Caco-2 (cell line): ENCODE results near the gene AATK. TPM values are rescaled to one million over a fixed set of nuclear protein-coding genes. Genes with fewer than 3 reads are reported as not detected.
"Not testable (repeated sequence)": the region's sequence is repeated elsewhere in the genome, so short reads cannot be mapped to it uniquely, and the experiment has no call there.

Experiments
- BruUV-seq: library from RNA; stranded (reverse); fragments of 400-500 nt; replicated peaks from 2 replicates; lab custom pipeline; 2021; lab: Mats Ljungman, UMichigan
- CTCF ChIA-PET: fragments of 300-600 bp; sonication (Branson Sonifier 250); formaldehyde crosslinking; loops from one replicate; lab custom pipeline; 2022; ENCODE audit warnings: antibody characterized with exemption; lab: Charles Lee
- POLR2A ChIA-PET: fragments of 300-600 bp; sonication (Branson Sonifier 250); formaldehyde crosslinking; loops from one replicate; lab custom pipeline; 2022; ENCODE audit warnings: antibody characterized with exemption; lab: Charles Lee
- DNase-seq, 2 experiments: peaks; one replicate each; pipeline versions ENCODE4 v3.0.0 to v3.0.0-alpha.2; 2020 to 2022
- H3K27me3 ChIP-seq: replicated peaks from 2 replicates; pipeline ENCODE4 v1.6.0; 2011; ENCODE audit warnings: low read length; ENCODE audit not compliant: control insufficient read depth, insufficient read depth
- H3K36me3 ChIP-seq: 2 replicates; pipeline ENCODE4 v1.5.1; 2011; ENCODE audit warnings: low read length; ENCODE audit not compliant: control insufficient read depth, insufficient read depth
- H3K4me1 ChIP-seq: fragments of 250-450 bp; sonication (Bioruptor Pico); 2 replicates; pipeline ENCODE4 v1.5.1; 2020; ENCODE audit warnings: mild to moderate bottlenecking
- H3K4me3 ChIP-seq: 2 replicates; pipeline ENCODE4 v1.5.1; 2011; ENCODE audit warnings: low read depth, mild to moderate bottlenecking, control low read depth, low read length
- H3K9me3 ChIP-seq: fragments of 250-450 bp; sonication (Bioruptor Pico); 2 replicates; pipeline ENCODE4 v1.5.1; 2020; ENCODE audit warnings: mild to moderate bottlenecking, moderate library complexity
- H3K27ac Mint-ChIP-seq: one replicate; pipeline ENCODE4 v1.8.0; 2022; ENCODE audit warnings: mixed read lengths; ENCODE audit not compliant: unreplicated experiment
- H3K27me3 Mint-ChIP-seq: one replicate; pipeline ENCODE4 v1.8.0; 2022; ENCODE audit warnings: mixed read lengths; ENCODE audit not compliant: insufficient read depth, unreplicated experiment
- H3K36me3 Mint-ChIP-seq: one replicate; pipeline ENCODE4 v1.8.0; 2022; ENCODE audit warnings: mild to moderate bottlenecking, mixed read lengths; ENCODE audit not compliant: insufficient read depth, unreplicated experiment
- H3K4me1 Mint-ChIP-seq: one replicate; pipeline ENCODE4 v1.8.0; 2022; ENCODE audit warnings: low read depth, mixed read lengths; ENCODE audit not compliant: unreplicated experiment
- H3K4me3 Mint-ChIP-seq: one replicate; pipeline ENCODE4 v1.8.0; 2022; ENCODE audit warnings: mild to moderate bottlenecking, moderate library complexity, mixed read lengths; ENCODE audit not compliant: unreplicated experiment
- H3K9me3 Mint-ChIP-seq: one replicate; pipeline ENCODE4 v1.8.0; 2022; ENCODE audit warnings: mixed read lengths; ENCODE audit not compliant: unreplicated experiment
- intact Hi-C: fragments of 100-400 bp; cut with micrococcal nuclease; formaldehyde crosslinking; loops from one replicate; pipeline ENCODE4 v1.10.0; 2022; ENCODE audit not compliant: unreplicated experiment
- total RNA-seq: library from RNA; stranded (reverse); gene quantifications from 2 replicates; pipeline ENCODE4 v1.2.3, GENCODE V29; 2022
- TF ChIP-seq, protein P1 (sequence below), 2 experiments: fragments of 200-600 bp in 1 of 2; IDR thresholded peaks; 1 replicate in 1 of 2; 2 replicates in 1 of 2; pipeline versions ENCODE4 v1.5.1 to v1.8.0; 2011 to 2022; ENCODE audit warnings: antibody characterized with exemption in 1 of 2, control low read depth in 1 of 2, inconsistent platforms in 1 of 2, low read depth in 1 of 2, low read length in 1 of 2, mild to moderate bottlenecking in 1 of 2, moderate library complexity in 1 of 2; ENCODE audit not compliant: insufficient read depth in 1 of 2, severe bottlenecking in 1 of 2, unreplicated experiment in 1 of 2

AATK gene
- total RNA-seq, 1 experiment from 2014 or later = 26.6 TPM

DNA sequence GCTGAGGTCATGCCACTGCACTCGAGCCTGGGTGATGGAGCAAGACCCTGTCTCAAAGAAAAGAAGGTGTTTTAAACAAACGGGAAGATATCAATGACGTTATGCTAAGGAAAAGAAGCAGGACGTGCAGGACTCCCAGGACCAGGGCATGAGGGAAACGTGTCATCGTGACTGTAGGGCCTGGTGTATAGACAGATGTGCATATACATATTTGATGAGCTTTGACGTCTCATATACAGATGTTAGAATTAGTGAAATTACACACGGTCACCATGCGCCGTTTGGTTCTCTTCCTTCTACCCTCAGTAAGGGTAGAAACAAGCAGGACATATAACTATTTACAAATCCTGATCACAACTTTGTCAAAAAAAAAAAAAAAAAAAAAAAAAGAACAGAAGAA lies 18.3 kb downstream of the AATK start:
- TF ChIP-seq, protein P1, sequence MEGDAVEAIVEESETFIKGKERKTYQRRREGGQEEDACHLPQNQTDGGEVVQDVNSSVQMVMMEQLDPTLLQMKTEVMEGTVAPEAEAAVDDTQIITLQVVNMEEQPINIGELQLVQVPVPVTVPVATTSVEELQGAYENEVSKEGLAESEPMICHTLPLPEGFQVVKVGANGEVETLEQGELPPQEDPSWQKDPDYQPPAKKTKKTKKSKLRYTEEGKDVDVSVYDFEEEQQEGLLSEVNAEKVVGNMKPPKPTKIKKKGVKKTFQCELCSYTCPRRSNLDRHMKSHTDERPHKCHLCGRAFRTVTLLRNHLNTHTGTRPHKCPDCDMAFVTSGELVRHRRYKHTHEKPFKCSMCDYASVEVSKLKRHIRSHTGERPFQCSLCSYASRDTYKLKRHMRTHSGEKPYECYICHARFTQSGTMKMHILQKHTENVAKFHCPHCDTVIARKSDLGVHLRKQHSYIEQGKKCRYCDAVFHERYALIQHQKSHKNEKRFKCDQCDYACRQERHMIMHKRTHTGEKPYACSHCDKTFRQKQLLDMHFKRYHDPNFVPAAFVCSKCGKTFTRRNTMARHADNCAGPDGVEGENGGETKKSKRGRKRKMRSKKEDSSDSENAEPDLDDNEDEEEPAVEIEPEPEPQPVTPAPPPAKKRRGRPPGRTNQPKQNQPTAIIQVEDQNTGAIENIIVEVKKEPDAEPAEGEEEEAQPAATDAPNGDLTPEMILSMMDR (IDR thresholded peaks at IDR 0.05; ENCODE audit: insufficient read depth in 1 of 2, low read depth in 1 of 2, low read length in 1 of 2, severe bottlenecking in 1 of 2, unreplicated experiment in 1 of 2) = no peak
- Histone ChIP-seq H3K9me3 (no peaks in the 10 kb centered on the region), H3K36me3 (no peaks in the 10 kb centered on the region), H3K4me3 (no peak overlapping the region), H3K27me3 (no peaks in the 10 kb centered on the region), H3K4me1 (peaks cover 5% of the 10 kb centered on the region)
- intact Hi-C loops = no loop called here
- H3K27me3 Mint-ChIP-seq = no peaks in the 10 kb centered on the region
- no peaks in the 10 kb centered on the region for H3K4me1 Mint-ChIP-seq
- no peak overlapping the region for H3K4me3 Mint-ChIP-seq
- ChIA-PET CTCF (interaction anchor here (0.7 kb wide), 1 partner anchor 18 kb away, joined by 3 read pairs; no protein-coding TSS in a partner anchor), POLR2A (no interaction called here)
- no peaks in the 10 kb centered on the region for H3K9me3 Mint-ChIP-seq
- H3K27ac Mint-ChIP-seq = no peak overlapping the region
- BruUV-seq = no TSS peak
- DNase-seq = no peak
- no peaks in the 10 kb centered on the region for H3K36me3 Mint-ChIP-seq

DNA sequence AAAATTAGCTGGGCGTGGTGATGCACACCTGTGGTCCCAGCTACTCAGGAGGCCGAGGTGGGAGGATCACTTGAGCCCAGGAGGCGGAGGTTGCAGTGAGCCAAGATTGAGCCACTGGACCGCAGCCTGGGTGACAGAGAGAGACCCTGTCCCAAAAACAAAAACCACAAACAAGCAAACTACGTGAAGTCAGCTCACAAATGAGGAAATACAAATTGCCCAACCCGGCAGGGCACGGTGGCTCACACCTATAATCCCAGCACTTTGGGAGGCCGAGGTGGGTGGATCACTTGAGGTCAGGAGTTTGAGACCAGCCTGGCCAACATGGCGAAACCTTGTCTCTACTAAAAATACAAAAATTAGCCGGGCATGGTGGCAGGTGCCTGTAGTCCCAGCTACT lies 19.8 kb downstream of the AATK start:
- H3K36me3 ChIP-seq, H3K4me1 Mint-ChIP-seq, H3K4me3 Mint-ChIP-seq, H3K27me3 ChIP-seq, H3K9me3 ChIP-seq, BruUV-seq, POLR2A ChIA-PET, H3K4me1 ChIP-seq, H3K27me3 Mint-ChIP-seq, H3K9me3 Mint-ChIP-seq, H3K36me3 Mint-ChIP-seq, H3K4me3 ChIP-seq, H3K27ac Mint-ChIP-seq, intact Hi-C loops, DNase-seq: not testable (repeated sequence)
- CTCF ChIA-PET = interaction anchor here (0.7 kb wide), 2 partner anchors 12 to 34 kb away, joined by 4 to 6 read pairs; no protein-coding TSS in a partner anchor

DNA sequence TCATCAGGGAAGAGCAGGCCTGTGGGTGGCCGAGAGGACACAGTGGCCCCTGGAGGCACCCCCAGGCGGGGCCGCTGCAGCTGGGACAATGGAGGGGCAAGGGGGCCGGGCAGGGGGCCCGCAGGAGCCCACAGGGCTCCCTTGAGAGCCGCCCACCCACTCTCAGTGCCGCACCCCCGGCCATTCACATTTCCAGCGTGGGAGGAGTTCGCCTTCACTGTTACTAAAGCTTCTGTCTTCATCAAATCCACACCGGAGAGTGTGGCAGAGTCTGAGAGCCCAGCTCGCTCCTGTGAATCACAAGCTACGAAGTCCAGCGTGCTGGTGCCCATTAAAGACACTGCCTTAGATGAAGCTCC lies 21.6 kb downstream of the AATK start:
- Mint-ChIP-seq H3K4me1 (no peaks in the 10 kb centered on the region), H3K36me3 (peaks cover 3% of the 10 kb centered on the region), H3K27ac (no peak overlapping the region), H3K9me3 (no peaks in the 10 kb centered on the region), H3K27me3 (no peaks in the 10 kb centered on the region), H3K4me3 (no peak overlapping the region)
- TF ChIP-seq, protein P1 (IDR thresholded peaks at IDR 0.05; ENCODE audit: insufficient read depth in 1 of 2, low read depth in 1 of 2, low read length in 1 of 2, severe bottlenecking in 1 of 2, unreplicated experiment in 1 of 2) = no peak
- intact Hi-C loops = no loop called here
- no peaks in the 10 kb centered on the region for H3K27me3 ChIP-seq
- peaks cover 6% of the 10 kb centered on the region for H3K4me1 ChIP-seq
- CTCF ChIA-PET = interaction anchor here (1.2 to 1.3 kb wide), 2 partner anchors 47 to 79 kb away, joined by 3 to 4 read pairs; partner anchors contain the start of gene CEP131
- POLR2A ChIA-PET = no interaction called here
- no peak overlapping the region for H3K4me3 ChIP-seq
- DNase-seq = no peak
- H3K36me3 ChIP-seq = no peaks in the 10 kb centered on the region
- H3K9me3 ChIP-seq = no peaks in the 10 kb centered on the region
- no TSS peak for BruUV-seq
